Hepatocyte (in vitro differentiated cells): Measurements from ENCODE around the gene UBE2O.

Experiments
- EZH2 ChIP-seq: fragments of 200-600 bp; sonication (generic); IDR thresholded peaks from 2 replicates; pipeline ENCODE4 v1.6.1; 2016; ENCODE audit warnings: antibody characterized with exemption, mild to moderate bottlenecking, borderline replicate concordance
- TF ChIP-seq, protein P1 (sequence below): fragments of 200-600 bp; sonication (generic); IDR thresholded peaks from 2 replicates; pipeline ENCODE4 v1.5.1; 2016; ENCODE audit warnings: antibody characterized with exemption, mild to moderate bottlenecking; ENCODE audit not compliant: poor library complexity

DNA sequence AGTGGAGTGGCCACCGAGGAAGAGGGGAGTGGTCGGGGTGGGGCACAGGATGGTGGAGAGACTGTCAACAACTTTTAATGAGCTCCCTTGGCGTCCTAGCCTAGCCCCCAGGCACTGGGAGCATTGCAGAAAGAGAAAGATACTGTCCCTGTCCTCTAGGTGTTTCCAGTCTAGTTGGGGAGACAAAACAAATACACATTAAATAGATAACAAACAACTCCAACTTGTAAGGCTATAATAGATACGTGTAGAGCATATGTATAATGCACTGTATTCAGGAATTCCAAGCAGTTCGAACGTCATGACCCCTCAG, 435 bp upstream of the UBE2O start:
- TF ChIP-seq, protein P1, sequence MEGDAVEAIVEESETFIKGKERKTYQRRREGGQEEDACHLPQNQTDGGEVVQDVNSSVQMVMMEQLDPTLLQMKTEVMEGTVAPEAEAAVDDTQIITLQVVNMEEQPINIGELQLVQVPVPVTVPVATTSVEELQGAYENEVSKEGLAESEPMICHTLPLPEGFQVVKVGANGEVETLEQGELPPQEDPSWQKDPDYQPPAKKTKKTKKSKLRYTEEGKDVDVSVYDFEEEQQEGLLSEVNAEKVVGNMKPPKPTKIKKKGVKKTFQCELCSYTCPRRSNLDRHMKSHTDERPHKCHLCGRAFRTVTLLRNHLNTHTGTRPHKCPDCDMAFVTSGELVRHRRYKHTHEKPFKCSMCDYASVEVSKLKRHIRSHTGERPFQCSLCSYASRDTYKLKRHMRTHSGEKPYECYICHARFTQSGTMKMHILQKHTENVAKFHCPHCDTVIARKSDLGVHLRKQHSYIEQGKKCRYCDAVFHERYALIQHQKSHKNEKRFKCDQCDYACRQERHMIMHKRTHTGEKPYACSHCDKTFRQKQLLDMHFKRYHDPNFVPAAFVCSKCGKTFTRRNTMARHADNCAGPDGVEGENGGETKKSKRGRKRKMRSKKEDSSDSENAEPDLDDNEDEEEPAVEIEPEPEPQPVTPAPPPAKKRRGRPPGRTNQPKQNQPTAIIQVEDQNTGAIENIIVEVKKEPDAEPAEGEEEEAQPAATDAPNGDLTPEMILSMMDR, result no peak
- TF ChIP-seq EZH2, result no peak
